ENCODE data around the gene GTPBP2. TPM values are rescaled to one million over a fixed set of nuclear protein-coding genes. Genes with fewer than 3 reads are reported as not detected.

GTPBP2 gene
- total RNA-seq, 1 experiment from 2014 or later: 72.2 TPM

DNA sequence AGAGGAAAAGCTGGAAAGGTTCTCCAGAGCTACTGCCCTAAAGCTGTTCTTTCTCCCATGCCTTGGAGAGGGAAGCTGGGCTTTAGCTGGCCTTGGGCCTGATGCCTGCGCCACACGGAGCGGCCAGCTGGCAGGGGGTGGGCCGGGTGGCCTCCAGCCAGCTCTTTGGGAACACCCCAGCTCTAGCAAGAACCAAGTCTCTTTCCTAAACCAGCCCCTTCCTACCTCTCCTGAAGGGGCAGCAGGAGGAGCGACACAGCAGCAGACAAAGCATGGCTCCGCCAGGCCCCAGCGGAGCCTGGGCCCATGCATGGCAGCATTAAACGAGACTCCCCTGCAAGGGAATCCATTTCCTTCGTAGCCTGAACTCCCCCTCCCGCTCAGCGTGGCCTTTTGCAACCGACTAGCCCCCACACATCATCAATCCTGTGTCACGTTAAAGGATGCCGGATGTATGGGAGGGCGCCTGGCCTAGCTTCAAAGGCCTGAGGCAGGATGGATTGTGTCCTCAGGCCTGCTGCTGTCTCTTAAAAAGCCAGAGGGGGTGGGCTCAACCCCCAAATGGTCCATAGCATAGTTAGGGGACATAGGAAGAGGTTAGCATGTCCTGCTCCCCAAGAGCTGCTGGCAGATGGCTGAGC lies 44.5 kb upstream of the GTPBP2 start:
- no peak overlapping the region for H3K27ac Mint-ChIP-seq
- TF ChIP-seq CTCF (conservative IDR thresholded peaks at IDR 0.05): no peak
- H3K4me1 Mint-ChIP-seq: peaks cover 16 to 21% of the 10 kb centered on the region in 2 experiments

More for the DNA sequence above, 44.5 kb upstream of the GTPBP2 start:
- no peak overlapping the region for H4K8ac ChIP-seq (replicated peaks; ENCODE audit: insufficient read length, low read depth, low read length)
- H4K5ac ChIP-seq (ENCODE audit: insufficient read length, low read depth, low read length): no peak overlapping the region
- no peaks in the 10 kb centered on the region for H3K9me3 ChIP-seq (ENCODE audit: control insufficient read depth, low read depth, low read length)
- H2BK5ac ChIP-seq (ENCODE audit: insufficient read length, low read length): no peak overlapping the region
- no peak overlapping the region for H2BK20ac ChIP-seq (ENCODE audit: low read depth, low read length, poor library complexity, severe bottlenecking)
- H2AFZ ChIP-seq (ENCODE audit: low read length): no peak overlapping the region
- no peak overlapping the region for H2BK120ac ChIP-seq (ENCODE audit: low read depth, low read length, poor library complexity, severe bottlenecking)
- H2BK12ac ChIP-seq (ENCODE audit: insufficient read length, low read depth, low read length): no peak overlapping the region
- H3K18ac ChIP-seq (ENCODE audit: insufficient read length, low read depth, low read length): no peak overlapping the region
- no peak overlapping the region for H2AK5ac ChIP-seq (ENCODE audit: insufficient read length, low read length)
- H2BK15ac ChIP-seq (ENCODE audit: low read depth, low read length): no peak overlapping the region
- H3K14ac ChIP-seq (ENCODE audit: insufficient read depth, low read length): no peak overlapping the region
- H3K4me3 Mint-ChIP-seq: no peak overlapping the region
- H3K9me3 Mint-ChIP-seq: no peaks in the 10 kb centered on the region; a peak in 1 of 5 replicates
- peaks cover 1% of the 10 kb centered on the region; the same call in 1 of the 2 replicates for H3K27me3 Mint-ChIP-seq (ENCODE audit: low read depth)
- no peak overlapping the region for H3K9ac ChIP-seq (ENCODE audit: extremely low read depth, insufficient read length, low read length)
- no peak overlapping the region for H3K27ac ChIP-seq (ENCODE audit: insufficient read length, low read depth, low read length)
- peaks cover 38 to 82% (median 62%) of the 10 kb centered on the region in 3 experiments for H3K36me3 Mint-ChIP-seq (ENCODE audit: insufficient read depth in 1 of 3, low read depth in 3 of 3)
- no peak overlapping the region for H3K4ac ChIP-seq (ENCODE audit: low read depth, low read length)
- no peaks in the 10 kb centered on the region for H4K20me1 ChIP-seq (ENCODE audit: control insufficient read depth, insufficient read depth, insufficient read length)
- no peaks in the 10 kb centered on the region for H3K23me2 ChIP-seq (ENCODE audit: insufficient read length, low read depth, low read length, poor library complexity, severe bottlenecking)
- no peaks in the 10 kb centered on the region; the same call in 1 of the 2 replicates for H3K27me3 ChIP-seq (ENCODE audit: insufficient read depth, low read length)
- H3K4me1 ChIP-seq (ENCODE audit: insufficient read depth, low read length): no peaks in the 10 kb centered on the region
- no peak overlapping the region for H3K23ac ChIP-seq (ENCODE audit: insufficient read length, low read depth, low read length)
- H3K4me2 ChIP-seq (ENCODE audit: insufficient read depth, insufficient read length, low read length): no peak overlapping the region
- no peaks in the 10 kb centered on the region for H3K79me2 ChIP-seq (ENCODE audit: insufficient read depth, low read length)
- WGBS (ENCODE audit: extremely low coverage, insufficient read length, low lambda C conversion rate): no CpG with 5 or more reads among the region's 15 CpGs
- H3T11ph ChIP-seq (ENCODE audit: low read length): no peak overlapping the region
- H3K56ac ChIP-seq (ENCODE audit: insufficient read length, low read depth, low read length): no peak overlapping the region
- H4K91ac ChIP-seq (ENCODE audit: insufficient read length, low read depth, low read length): no peak overlapping the region
- no peak for DNase-seq
- no peaks in the 10 kb centered on the region for H3K79me1 ChIP-seq (ENCODE audit: insufficient read depth, low read depth, low read length, poor library complexity, severe bottlenecking)
